Upper lobe of left lung (tissue), 6 donors: ENCODE results near the gene S1PR3. TPM values are rescaled to one million over a fixed set of nuclear protein-coding genes. Genes with fewer than 3 reads are reported as not detected.

ENCODE experiments used
- ATAC-seq, 2 donors: fragments of 200-7000 bp; cut with Tn5 transposase; one replicate each; pipeline ENCODE4 v1.9.1; 2022; ENCODE audit warnings: mild to moderate bottlenecking in 2 of 2, moderate library complexity in 2 of 2; ENCODE audit not compliant: low FRiP score in 2 of 2
- DNase-seq, 2 donors: peaks; one replicate each; pipeline ENCODE4 v3.0.0-alpha.2; 2019 to 2020
- H3K27ac ChIP-seq, 4 donors: fragments of 200-600 bp; sonication (generic); one replicate each; pipeline ENCODE4 v1.5.1; 2016 to 2019
- H3K27me3 ChIP-seq, 4 donors: fragments of 200-600 bp; sonication (generic); one replicate each; pipeline ENCODE4 v1.5.1; 2017 to 2019
- H3K36me3 ChIP-seq, 4 donors: fragments of 200-600 bp; sonication (generic); one replicate each; pipeline ENCODE4 v1.5.1; 2016 to 2019
- H3K4me1 ChIP-seq, 4 donors: fragments of 200-600 bp; sonication (generic); one replicate each; pipeline ENCODE4 v1.5.1; 2018 to 2019
- H3K4me3 ChIP-seq, 4 donors: fragments of 200-600 bp; sonication (generic); one replicate each; pipeline ENCODE4 v1.5.1; 2017 to 2019; ENCODE audit warnings: mild to moderate bottlenecking in 2 of 4, moderate library complexity in 1 of 4
- H3K9me3 ChIP-seq, 4 donors: fragments of 200-600 bp; sonication (generic); one replicate each; pipeline ENCODE4 v1.5.1; 2018 to 2019
- CTCF ChIP-seq, 6 experiments: fragments of 450-650 bp in 4 of 6; fragments of 200-600 bp in 2 of 6; sonication (generic) in 2 of 6; IDR thresholded peaks; one replicate each; pipeline ENCODE4 v1.5.1; 2016 to 2019; ENCODE audit warnings: antibody characterized with exemption in 6 of 6
- EP300 ChIP-seq, 4 donors: sonication (generic); formaldehyde crosslinking; IDR thresholded peaks; one replicate each; pipeline ENCODE4 v1.5.1; 2017; ENCODE audit warnings: antibody characterized with exemption in 4 of 4, control low read depth in 2 of 4
- POLR2A ChIP-seq, 4 donors: fragments of 450-650 bp; IDR thresholded peaks; one replicate each; pipeline ENCODE4 v1.5.1; 2016 to 2017; ENCODE audit warnings: antibody characterized with exemption in 4 of 4, mild to moderate bottlenecking in 2 of 4
- POLR2AphosphoS5 ChIP-seq, 2 donors: sonication (generic); formaldehyde crosslinking; IDR thresholded peaks; one replicate each; pipeline ENCODE4 v1.5.1; 2017; ENCODE audit warnings: antibody characterized with exemption in 2 of 2
- WGBS, 2 donors: methylation state at CpG; one replicate each; pipeline ENCODE4 v1.1.5; 2017 to 2018; 5-methylcytosine and 5-hydroxymethylcytosine counted together
- total RNA-seq, 6 donors: library from RNA; depleted of rRNA in 4 of 6; stranded (reverse); fragments of >200 nt in 4 of 6; gene quantifications; one replicate each; pipeline versions ENCODE4 v1.1.0 to v1.2.1, GENCODE V29; 2016 to 2021
- donor health status: DM: no; HTN: no; CAD: no; lungs with moderate emphysema.
- donor health status: DM: no; HTN: yes; CAD: no; lungs with severe emphysema.

Gene S1PR3
- total RNA-seq, 6 donors from 2014 or later = 3.3 to 13.6 (median 5.4) TPM

DNA sequence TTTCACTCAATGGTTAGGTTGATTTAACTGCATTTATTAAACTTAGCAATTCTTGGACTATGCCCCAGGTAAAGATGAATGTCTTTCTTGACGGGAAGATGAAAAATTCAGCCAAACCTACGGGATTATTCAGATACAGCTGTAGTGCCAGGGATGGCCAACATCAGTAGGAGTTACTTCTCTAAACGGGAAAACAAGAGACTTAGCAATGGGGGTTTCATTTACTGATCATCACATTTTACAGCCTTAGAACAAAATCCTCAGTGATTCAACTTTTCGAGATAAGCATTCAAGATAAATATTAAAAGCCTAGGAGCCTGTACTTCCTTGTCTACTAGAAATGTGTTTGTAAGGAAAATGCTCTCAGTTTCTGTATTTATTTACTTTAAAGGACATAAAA lies 46.1 kb downstream of the S1PR3 start:
- H3K27ac ChIP-seq = no peak overlapping the region
- no peaks in the 10 kb centered on the region for H3K9me3 ChIP-seq
- no peaks in the 10 kb centered on the region for H3K36me3 ChIP-seq
- peaks cover 0 to 7% (median 3%) of the 10 kb centered on the region in 4 donors for H3K4me1 ChIP-seq
- TF ChIP-seq POLR2A (IDR thresholded peaks at IDR 0.05) (no peak), CTCF (IDR thresholded peaks at IDR 0.05) (no peak), POLR2AphosphoS5 (IDR thresholded peaks at IDR 0.05) (no peak), EP300 (IDR thresholded peaks at IDR 0.05) (no peak)
- DNase-seq (no peak), ATAC-seq (no peak)
- H3K4me3 ChIP-seq = no peak overlapping the region
- H3K27me3 ChIP-seq = no peaks in the 10 kb centered on the region
- 67 to 70% methylated on average over 4 of the region's 4 CpGs for whole genome bisulfite sequencing, 2 donors

- ATAC-seq = peak in 1 of 2 donors; percentile 28
These were observed 46.6 kb downstream of the S1PR3 start for GRCh38 chr9:89037891-89038290.

DNA sequence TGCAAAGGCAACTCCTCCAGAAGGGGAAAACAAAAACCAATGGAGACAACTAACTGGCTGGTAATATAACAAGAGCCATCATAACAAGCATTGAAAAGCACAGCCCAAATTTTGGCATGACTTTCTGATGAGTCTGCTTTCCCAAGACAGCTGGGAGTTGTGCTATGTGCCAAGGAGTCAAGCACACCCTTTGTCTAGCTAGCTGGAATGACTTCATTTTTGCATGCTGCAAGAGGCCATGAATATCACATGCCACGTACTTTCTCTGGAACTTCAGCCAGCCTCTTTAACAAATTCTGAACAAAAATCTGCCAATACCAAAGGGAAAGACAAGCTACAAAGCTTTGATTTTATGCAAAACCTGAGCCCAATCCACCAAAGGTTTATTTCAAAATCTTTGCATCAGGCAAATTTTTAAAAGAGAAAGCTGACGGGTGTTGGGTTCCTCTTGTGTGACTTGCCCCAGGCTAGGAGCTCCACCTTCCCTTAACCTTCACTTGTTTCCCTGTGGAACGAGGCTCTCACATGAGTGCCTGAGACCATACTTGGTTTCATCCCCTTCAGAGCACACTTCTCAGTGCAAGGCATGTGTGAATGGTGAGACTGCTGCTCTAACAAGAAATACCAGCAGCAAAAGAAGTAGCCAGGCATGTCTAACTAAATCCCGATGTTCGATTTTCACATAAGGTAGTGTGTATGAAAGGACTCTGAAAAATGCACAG lies 47.3 kb downstream of the S1PR3 start:
- H3K4me1 ChIP-seq = peaks cover 0 to 7% (median 3%) of the 10 kb centered on the region in 4 donors
- DNase-seq (no peak), ATAC-seq (peak; percentile 37 to 89)
- no peaks in the 10 kb centered on the region for H3K36me3 ChIP-seq
- H3K9me3 ChIP-seq = no peaks in the 10 kb centered on the region
- WGBS, 2 donors = 61 to 72% methylated on average over 5 of the region's 5 CpGs
- H3K27me3 ChIP-seq = no peaks in the 10 kb centered on the region
- TF ChIP-seq POLR2AphosphoS5 (IDR thresholded peaks at IDR 0.05) (peak; percentile 24 to 51), CTCF (IDR thresholded peaks at IDR 0.05) (no peak), EP300 (IDR thresholded peaks at IDR 0.05) (no peak), POLR2A (IDR thresholded peaks at IDR 0.05) (no peak)
- H3K27ac ChIP-seq = peak overlapping the region in 2 of 4 donors; percentile 28 to 43
- H3K4me3 ChIP-seq = no peak overlapping the region

More at GRCh38 chr9:89037891-89038290, 46.6 kb downstream of the S1PR3 start:
- DNase-seq = no peak
- Histone ChIP-seq H3K27me3 (no peaks in the 10 kb centered on the region), H3K9me3 (no peaks in the 10 kb centered on the region), H3K27ac (peak overlapping the region in 1 of 4 donors; percentile 43), H3K4me3 (no peak overlapping the region), H3K36me3 (no peaks in the 10 kb centered on the region), H3K4me1 (peaks cover 0 to 7% (median 3%) of the 10 kb centered on the region in 4 donors)
- no peak for TF ChIP-seq CTCF (IDR thresholded peaks at IDR 0.05)
- TF ChIP-seq POLR2A (IDR thresholded peaks at IDR 0.05) = no peak
- no peak for TF ChIP-seq EP300 (IDR thresholded peaks at IDR 0.05)
- TF ChIP-seq POLR2AphosphoS5 (IDR thresholded peaks at IDR 0.05) = no peak
- 83 to 84% methylated on average over 5 to 9 of the region's 9 CpGs for WGBS, 2 donors

DNA sequence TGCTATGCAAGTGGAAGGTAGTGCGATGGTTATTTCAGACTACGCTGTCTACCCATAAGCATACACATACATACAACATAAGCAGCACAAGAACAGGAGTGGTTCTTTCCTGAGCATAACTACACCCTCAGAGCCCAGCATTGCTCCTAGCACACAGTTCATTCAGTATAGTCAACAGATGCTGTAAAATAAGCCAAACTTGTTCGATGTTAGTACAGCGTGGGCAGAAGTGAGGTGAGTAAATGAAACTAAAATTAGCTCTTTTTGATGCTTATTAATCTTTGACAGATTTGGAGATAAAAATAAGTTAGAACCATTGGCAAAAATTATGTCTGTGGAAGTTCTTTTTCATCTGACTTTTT lies 47.8 kb downstream of the S1PR3 start:
- ATAC-seq (no peak), DNase-seq (no peak)
- Histone ChIP-seq H3K4me3 (no peak overlapping the region), H3K27ac (peak overlapping the region in 2 of 4 donors; percentile 28 to 43), H3K36me3 (no peaks in the 10 kb centered on the region), H3K9me3 (no peaks in the 10 kb centered on the region), H3K4me1 (peaks cover 0 to 7% (median 3%) of the 10 kb centered on the region in 4 donors), H3K27me3 (no peaks in the 10 kb centered on the region)
- TF ChIP-seq CTCF (IDR thresholded peaks at IDR 0.05) (no peak), EP300 (IDR thresholded peaks at IDR 0.05) (no peak), POLR2A (IDR thresholded peaks at IDR 0.05) (no peak), POLR2AphosphoS5 (IDR thresholded peaks at IDR 0.05) (no peak)
- 89 to 92% methylated on average over 4 of the region's 4 CpGs for WGBS, 2 donors

DNA sequence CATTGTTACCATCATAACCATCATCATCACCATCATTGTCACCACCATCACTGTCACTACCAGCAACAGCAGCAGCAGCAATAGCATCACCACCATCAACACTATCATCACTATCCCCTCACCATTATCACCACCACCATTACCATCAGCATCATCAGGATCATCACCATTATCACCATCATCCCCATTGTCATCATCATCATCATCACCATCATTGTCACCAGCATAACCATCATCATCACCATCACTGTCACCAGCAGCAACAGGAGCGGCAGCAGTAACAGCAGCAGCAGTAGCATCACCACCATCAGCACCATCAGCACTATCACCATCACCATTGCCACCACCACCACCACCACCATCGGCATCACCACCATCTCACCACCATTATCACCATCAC lies 48.4 kb downstream of the S1PR3 start:
- TF ChIP-seq POLR2A (IDR thresholded peaks at IDR 0.05) (no peak), EP300 (IDR thresholded peaks at IDR 0.05) (no peak), POLR2AphosphoS5 (IDR thresholded peaks at IDR 0.05) (no peak), CTCF (IDR thresholded peaks at IDR 0.05) (no peak)
- 89 to 100% methylated on average over 2 of the region's 2 CpGs for WGBS, 2 donors
- ATAC-seq = no peak

More for the DNA sequence above, 48.4 kb downstream of the S1PR3 start:
- peaks cover 0 to 7% (median 3%) of the 10 kb centered on the region in 4 donors for H3K4me1 ChIP-seq
- no peak for DNase-seq
- H3K36me3 ChIP-seq = no peaks in the 10 kb centered on the region
- no peaks in the 10 kb centered on the region for H3K9me3 ChIP-seq
- no peaks in the 10 kb centered on the region for H3K27me3 ChIP-seq
- no peak overlapping the region for H3K27ac ChIP-seq
- H3K4me3 ChIP-seq = no peak overlapping the region
